NCI-H82 treated with DMSO at 0.1 percent for 48 hours (cell line): ENCODE data around the gene KRTAP10-11.
"Not testable (repeated sequence)": the region's sequence is repeated elsewhere in the genome, so short reads cannot be mapped to it uniquely, and the experiment has no call there.

Experiments used
- DNase-seq: peaks from one replicate; lab custom pipeline; 2025; ENCODE audit not compliant: unreplicated experiment; lab: John Stamatoyannopoulos, UW

Gene KRTAP10-11

GRCh38 chr21:44638506-44639330 is 7.5 kb upstream of the KRTAP10-11 start:
- DNase-seq = not testable (repeated sequence)

DNA sequence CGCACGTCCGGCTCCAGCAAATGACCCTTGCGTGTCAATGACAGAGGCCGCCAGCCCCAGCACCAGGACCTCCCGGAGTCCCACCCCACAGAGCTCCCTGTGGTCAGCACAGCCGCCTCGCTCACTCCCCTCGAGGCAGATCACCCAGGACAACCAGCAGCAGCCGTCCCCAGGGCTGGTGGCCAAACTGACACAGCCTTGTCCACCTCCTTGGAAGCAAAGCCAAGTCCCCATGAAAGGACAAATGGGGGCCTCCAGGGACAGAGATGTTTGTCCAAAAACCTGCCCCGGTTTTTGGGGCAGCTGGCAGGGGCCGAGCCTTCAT is 6.9 kb upstream of the KRTAP10-11 start:
- no peak for DNase-seq

DNA sequence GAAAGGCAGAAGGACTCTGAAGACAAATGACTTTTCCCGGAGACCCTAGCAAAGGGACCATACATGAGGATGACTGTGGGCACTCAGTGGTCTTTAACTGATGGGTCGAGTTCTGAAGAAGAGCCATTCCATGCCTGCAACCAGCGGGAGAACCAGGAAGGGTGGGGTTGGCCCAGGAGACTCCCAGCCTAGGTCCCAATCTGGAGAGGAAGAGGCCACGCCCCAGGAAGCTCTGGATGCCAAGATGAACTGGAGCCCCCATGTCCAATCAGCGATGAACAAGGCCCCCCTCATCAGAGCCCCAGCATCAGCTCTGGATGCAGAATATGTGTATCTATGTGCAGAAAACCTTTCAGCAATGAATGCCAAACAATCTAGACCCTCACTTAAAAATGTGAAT is 5.5 kb upstream of the KRTAP10-11 start:
- DNase-seq = no peak

- no peak for DNase-seq
These were observed 2.4 kb upstream of the KRTAP10-11 start for GRCh38 chr21:44643741-44644310.

- DNase-seq = no peak
These were observed 1.3 kb upstream of the KRTAP10-11 start for GRCh38 chr21:44644878-44645277.

DNA sequence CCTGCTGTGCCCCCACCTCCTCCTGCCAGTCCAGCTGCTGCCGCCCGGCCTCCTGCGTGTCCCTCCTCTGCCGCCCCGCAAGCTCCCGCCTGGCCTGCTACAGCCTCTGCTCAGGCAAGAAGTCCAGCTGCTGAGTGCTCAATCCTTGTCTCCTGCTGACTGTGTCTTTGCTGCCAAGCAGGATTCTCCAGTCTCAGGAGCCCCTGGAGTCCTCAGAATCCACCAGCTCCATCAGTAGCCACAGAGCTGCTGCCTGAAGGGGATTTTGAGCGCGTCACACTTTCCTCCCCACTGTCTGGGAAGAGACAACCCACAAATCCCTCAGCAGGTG is 973 bp downstream of the KRTAP10-11 start:
- no peak for DNase-seq

- DNase-seq = no peak
These were observed 2.5 kb downstream of the KRTAP10-11 start for GRCh38 chr21:44648557-44649311.

DNA sequence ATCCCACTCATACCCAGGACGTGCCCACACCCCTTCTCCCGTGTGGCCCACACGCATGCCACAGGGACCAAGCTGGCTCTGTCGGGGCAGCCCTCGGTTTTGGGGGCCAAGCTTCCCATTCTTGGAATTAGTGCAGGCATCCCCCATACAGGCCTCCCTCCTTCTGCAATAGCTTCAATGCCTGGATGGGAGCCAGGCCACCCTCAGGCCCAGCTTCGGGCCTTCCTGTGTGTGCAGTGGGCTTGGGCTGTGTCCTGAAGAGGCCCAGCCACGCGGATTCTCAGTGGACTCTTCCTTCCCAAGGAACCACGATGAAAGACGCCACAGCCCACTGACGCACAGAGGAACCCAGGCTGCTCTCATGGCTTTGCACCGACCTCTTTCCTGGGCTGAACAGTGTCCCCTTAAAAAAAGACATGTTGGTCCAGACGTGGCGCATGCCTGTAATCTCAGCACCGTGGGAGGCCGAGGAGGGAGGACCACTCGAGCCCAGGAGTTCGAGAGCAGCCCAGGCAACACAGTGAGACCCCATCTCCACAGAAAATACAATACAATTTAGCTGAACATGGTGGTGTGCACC is 3.4 kb downstream of the KRTAP10-11 start:
- DNase-seq = no peak

DNA sequence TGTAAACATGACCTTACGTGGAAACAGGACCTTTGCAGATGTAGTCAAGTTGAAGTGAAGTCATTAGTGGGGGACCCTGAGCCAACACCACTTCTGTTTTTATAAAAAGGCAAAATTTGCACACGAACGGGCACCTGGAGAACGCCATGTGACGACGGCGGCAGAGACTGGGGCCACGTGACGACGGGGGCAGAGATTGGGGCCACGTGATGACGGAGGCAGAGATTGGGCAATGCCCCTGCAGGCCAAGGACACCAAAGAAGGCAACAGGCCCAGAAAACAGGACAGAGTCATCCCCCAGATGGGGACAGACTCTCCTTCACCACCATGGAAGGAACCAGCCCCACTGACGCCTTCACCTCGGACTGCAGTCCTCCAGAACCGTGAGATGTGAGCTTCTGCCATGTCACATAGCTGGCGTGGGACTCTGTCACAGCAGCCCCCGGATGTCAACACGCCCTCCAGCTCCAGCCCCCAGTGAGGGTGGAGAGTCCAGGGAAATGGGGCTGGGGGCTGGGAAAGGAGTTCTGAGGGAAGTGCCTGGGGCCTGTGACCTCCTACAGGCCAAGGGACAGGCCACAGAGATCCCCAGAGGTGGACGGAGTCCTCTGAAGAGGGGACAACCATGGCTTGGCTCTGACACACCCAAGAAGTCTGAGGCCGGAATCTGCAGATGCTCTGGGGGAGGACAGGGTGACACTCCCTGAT is 4.2 kb downstream of the KRTAP10-11 start:
- DNase-seq = no peak

DNA sequence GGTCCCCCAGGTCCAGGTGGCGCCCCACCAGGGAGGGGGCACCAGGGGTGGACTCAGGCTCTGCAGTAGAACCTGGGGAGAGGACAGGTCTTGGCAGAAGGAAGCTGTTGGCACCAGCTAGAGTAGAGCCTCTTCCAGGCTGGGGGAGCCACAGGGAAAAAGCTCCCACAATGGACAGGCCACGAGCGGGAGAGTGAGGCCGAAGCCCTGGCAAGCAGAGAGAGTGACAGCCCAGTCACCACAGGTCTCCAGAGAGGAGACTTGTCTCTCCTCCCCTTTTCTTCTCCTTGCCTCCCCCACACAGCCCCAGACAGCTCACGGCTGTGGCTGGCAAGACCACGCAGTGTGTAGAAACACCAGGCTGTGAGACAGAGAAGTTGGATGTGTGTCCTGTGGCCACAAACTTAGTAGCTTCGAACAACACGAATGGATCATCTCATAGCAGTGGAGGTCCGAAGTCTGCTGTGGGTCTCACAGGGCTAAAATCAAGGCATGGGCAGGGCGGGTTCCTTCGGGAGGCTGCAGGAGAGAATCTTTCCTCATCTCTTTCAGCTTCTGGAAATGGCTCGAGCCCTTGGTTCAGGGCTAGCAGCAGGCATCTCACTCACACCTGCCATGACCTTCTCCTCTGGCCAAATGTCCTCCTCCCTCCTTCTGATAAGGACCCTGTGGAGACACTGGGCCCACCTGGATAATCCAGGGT is 4.9 kb downstream of the KRTAP10-11 start:
- no peak for DNase-seq

- no peak for DNase-seq
These were observed 6.9 kb downstream of the KRTAP10-11 start for GRCh38 chr21:44653123-44653522.

GRCh38 chr21:44653656-44654575 is 7.7 kb downstream of the KRTAP10-11 start:
- no peak for DNase-seq

DNA sequence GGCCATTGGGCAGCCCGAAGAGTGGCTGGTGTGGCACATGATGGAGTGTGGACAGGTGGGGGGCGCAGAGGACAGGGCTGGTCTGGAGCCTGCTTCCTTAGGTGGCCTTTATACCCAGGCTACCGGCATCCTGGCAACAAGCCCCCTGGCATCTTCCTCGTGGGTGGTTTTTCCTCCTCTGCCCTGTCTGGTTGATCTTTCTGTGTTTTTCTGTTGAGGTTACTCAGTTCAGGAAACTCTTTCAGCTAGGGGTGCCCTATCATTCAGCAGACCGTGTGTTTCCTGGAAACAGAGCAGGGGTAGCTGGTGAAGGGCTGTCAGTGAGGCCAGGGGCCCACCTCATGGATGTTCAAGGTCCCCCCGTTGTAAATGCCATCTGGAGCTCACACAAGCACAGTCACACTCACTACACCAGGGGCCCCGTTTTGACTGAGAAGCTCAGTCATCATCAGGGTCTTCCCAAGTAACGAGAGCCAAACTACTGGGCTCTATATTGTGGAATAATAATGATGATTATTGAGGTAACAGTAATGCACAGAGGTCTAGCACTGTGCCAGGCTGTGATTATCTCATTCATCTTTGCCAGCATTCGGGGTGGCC is 8.5 kb downstream of the KRTAP10-11 start, which contains the start of gene KRTAP12-4:
TSS of gene KRTAP12-4 (minus strand) at position 84 of the 600 bp plus-strand sequence. CDS start at position 39, 45 bp downstream.
- DNase-seq = no peak

DNA sequence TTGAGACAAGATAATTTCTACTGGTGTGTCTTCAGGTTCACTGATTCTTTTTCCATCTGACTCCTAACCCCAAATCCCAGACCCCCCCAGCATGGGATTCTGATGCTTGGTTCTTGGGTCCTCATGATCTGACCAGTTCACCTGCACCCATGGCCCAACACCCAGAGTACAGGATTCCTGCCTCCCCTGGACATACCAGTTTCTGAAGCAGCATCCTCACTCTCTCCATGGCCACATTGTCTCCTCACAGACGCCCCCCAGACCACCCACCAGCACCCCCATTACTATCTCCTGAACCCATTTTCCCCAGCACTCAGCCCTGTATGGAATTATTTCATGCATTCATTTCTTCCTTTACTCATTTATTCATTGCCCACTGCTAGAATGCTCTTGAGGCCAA is 10.7 kb downstream of the KRTAP10-11 start:
- no peak for DNase-seq

DNA sequence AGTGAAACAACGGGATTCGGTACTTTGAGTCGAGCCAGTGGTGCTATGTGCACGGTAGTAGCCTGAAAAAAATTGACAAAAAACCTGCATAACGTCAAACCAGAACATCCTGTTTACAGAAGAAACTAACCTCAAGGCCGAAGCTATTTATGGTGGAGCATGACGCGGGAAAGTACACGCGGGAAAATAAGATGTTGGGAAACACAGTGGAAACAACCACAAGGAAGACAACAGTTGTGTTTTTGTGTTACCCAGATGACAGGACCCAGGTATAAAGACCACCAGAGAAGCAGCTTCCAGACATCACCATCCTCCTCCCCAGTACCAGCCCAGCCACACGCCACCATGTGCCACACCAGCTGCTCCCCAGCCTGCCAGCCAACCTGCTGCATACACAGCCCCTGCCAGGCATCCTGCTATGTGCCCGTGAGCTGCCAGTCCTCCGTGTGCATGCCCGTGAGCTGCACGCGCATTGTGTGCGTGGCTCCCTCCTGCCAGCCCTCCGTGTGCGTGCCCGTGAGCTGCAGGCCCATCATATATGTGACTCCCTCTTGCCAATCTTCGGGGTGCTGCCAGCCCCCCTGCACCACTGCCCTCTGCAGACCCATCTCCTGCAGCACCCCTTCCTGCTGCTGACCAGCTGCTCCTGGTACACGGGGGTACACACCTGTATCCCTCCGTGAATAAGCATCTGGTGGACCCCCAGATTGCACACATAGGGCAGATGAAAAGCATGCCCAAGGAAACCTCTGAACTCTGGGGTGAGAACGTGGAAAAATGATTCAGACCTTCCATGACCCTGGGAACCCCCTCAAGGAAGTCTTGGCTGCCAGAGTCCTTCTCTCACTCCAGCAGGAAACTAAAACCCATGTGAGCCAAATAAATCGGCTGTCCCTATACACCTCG is 11.7 kb downstream of the KRTAP10-11 start, which contains the start of gene KRTAP12-3:
TSS of gene KRTAP12-3 (plus strand) at position 298 of the 906 bp plus-strand sequence. CDS start at position 346, 48 bp downstream.
- DNase-seq = no peak

GRCh38 chr21:44658541-44658910 is 12.3 kb downstream of the KRTAP10-11 start:
- no peak for DNase-seq

GRCh38 chr21:44658913-44659595 is 12.8 kb downstream of the KRTAP10-11 start:
- DNase-seq = no peak
